Breast epithelium (tissue), 4 donors: ENCODE data around the gene CAMSAP1. TPM values are rescaled to one million over a fixed set of nuclear protein-coding genes. Genes with fewer than 3 reads are reported as not detected.

Source experiments
- DNase-seq, 2 donors: peaks; one replicate each; pipeline ENCODE4 v3.0.0-alpha.2; 2019; ENCODE audit warnings: low spot score in 2 of 2
- H3K27ac ChIP-seq, 2 donors: fragments of 200-600 bp; sonication (generic) in 1 of 2; one replicate each; pipeline ENCODE4 v1.5.1; 2016 to 2019; ENCODE audit warnings: mild to moderate bottlenecking in 1 of 2
- H3K27me3 ChIP-seq, 2 donors: fragments of 200-600 bp; sonication (generic) in 1 of 2; one replicate each; pipeline versions ENCODE4 v1.5.1 to v1.6.0; 2017 to 2019; ENCODE audit warnings: control low read depth in 1 of 2, mild to moderate bottlenecking in 1 of 2
- H3K36me3 ChIP-seq: fragments of 200-600 bp; one replicate; pipeline ENCODE4 v1.5.1; 2019
- H3K4me1 ChIP-seq, 2 donors: fragments of 200-600 bp; sonication (generic); one replicate each; pipeline ENCODE4 v1.5.1; 2016 to 2019; ENCODE audit warnings: control low read depth in 1 of 2
- H3K4me3 ChIP-seq, 3 donors: fragments of 200-600 bp; sonication (generic); 1 replicate in 2 of 3; 2 replicates in 1 of 3; pipeline ENCODE4 v1.5.1; 2016 to 2019; ENCODE audit warnings: mild to moderate bottlenecking in 3 of 3, moderate library complexity in 2 of 3
- H3K9me3 ChIP-seq, 2 donors: fragments of 200-600 bp; sonication (generic) in 1 of 2; one replicate each; pipeline ENCODE4 v1.5.1; 2016 to 2019; ENCODE audit warnings: control low read depth in 1 of 2
- CTCF ChIP-seq, 3 donors: fragments of 450-650 bp; IDR thresholded peaks; one replicate each; pipeline ENCODE4 v1.5.1; 2016 to 2017; ENCODE audit warnings: antibody characterized with exemption in 3 of 3, mild to moderate bottlenecking in 3 of 3, moderate library complexity in 3 of 3
- POLR2A ChIP-seq: fragments of 450-650 bp; IDR thresholded peaks from one replicate; pipeline ENCODE4 v1.6.1; 2016; ENCODE audit warnings: antibody characterized with exemption, mild to moderate bottlenecking, moderate library complexity
- POLR2AphosphoS5 ChIP-seq, 3 donors: sonication (generic); formaldehyde crosslinking; IDR thresholded peaks; one replicate each; pipeline ENCODE4 v1.6.1; 2017; ENCODE audit warnings: antibody characterized with exemption in 3 of 3
- intact Hi-C: fragments of 100-400 bp; cut with DNase I; formaldehyde crosslinking; loops from one replicate; pipeline ENCODE4 v1.15.1; 2023; ENCODE audit warnings: low total_unique reads
- total RNA-seq, 3 donors: library from RNA; depleted of rRNA; stranded (reverse); fragments of >200 nt; gene quantifications; one replicate each; pipeline ENCODE4 v1.1.0, GENCODE V29; 2016

CAMSAP1 gene
- total RNA-seq, 3 donors from 2014 or later, result 25.0 to 29.8 (median 29.0) TPM

- Histone ChIP-seq H3K27ac (no peak overlapping the region), H3K4me1 (no peaks in the 10 kb centered on the region), H3K9me3 (no peaks in the 10 kb centered on the region), H3K4me3 (no peak overlapping the region), H3K27me3 (no peaks in the 10 kb centered on the region), H3K36me3 (no peaks in the 10 kb centered on the region)
- intact Hi-C loops, result no loop called here
- peak in 1 of 2 donors; percentile 6 for DNase-seq
- no peak for TF ChIP-seq CTCF (IDR thresholded peaks at IDR 0.05)
- no peak for TF ChIP-seq POLR2AphosphoS5 (IDR thresholded peaks at IDR 0.05)
- no peak for TF ChIP-seq POLR2A
Measured at GRCh38 chr9:135812961-135813360, 94.4 kb downstream of the CAMSAP1 start.

GRCh38 chr9:135811801-135812200 lies 95.5 kb downstream of the CAMSAP1 start:
- Histone ChIP-seq H3K27ac (no peak overlapping the region), H3K4me1 (no peaks in the 10 kb centered on the region), H3K9me3 (no peaks in the 10 kb centered on the region), H3K4me3 (no peak overlapping the region), H3K27me3 (no peaks in the 10 kb centered on the region), H3K36me3 (no peaks in the 10 kb centered on the region)
- TF ChIP-seq CTCF (IDR thresholded peaks at IDR 0.05) (no peak), POLR2A (no peak), POLR2AphosphoS5 (IDR thresholded peaks at IDR 0.05) (no peak)
- intact Hi-C loops, result no loop called here
- peak in 1 of 2 donors; percentile 20 for DNase-seq

GRCh38 chr9:135810806-135811575 lies 96.4 kb downstream of the CAMSAP1 start:
- TF ChIP-seq POLR2A (no peak), CTCF (IDR thresholded peaks at IDR 0.05) (no peak), POLR2AphosphoS5 (IDR thresholded peaks at IDR 0.05) (no peak)
- intact Hi-C loops, result no loop called here

GRCh38 chr9:135809166-135809565 lies 98.2 kb downstream of the CAMSAP1 start:
- H3K36me3 ChIP-seq, result no peaks in the 10 kb centered on the region

More at GRCh38 chr9:135810806-135811575, 96.4 kb downstream of the CAMSAP1 start:
- peak in 1 of 2 donors; percentile 50 for DNase-seq
- H3K27ac ChIP-seq, result no peak overlapping the region
- H3K4me3 ChIP-seq, result no peak overlapping the region
- no peaks in the 10 kb centered on the region for H3K36me3 ChIP-seq
- H3K27me3 ChIP-seq, result no peaks in the 10 kb centered on the region
- H3K4me1 ChIP-seq, result no peaks in the 10 kb centered on the region
- no peaks in the 10 kb centered on the region for H3K9me3 ChIP-seq

GRCh38 chr9:135805422-135806022 lies 101.8 kb downstream of the CAMSAP1 start:
- no peak for DNase-seq
- Histone ChIP-seq H3K4me3 (no peak overlapping the region), H3K9me3 (no peaks in the 10 kb centered on the region), H3K27me3 (no peaks in the 10 kb centered on the region), H3K36me3 (no peaks in the 10 kb centered on the region), H3K27ac (no peak overlapping the region), H3K4me1 (no peaks in the 10 kb centered on the region)
- intact Hi-C loops, result no loop called here
- TF ChIP-seq POLR2AphosphoS5 (IDR thresholded peaks at IDR 0.05) (no peak), POLR2A (no peak), CTCF (IDR thresholded peaks at IDR 0.05) (no peak)

More at GRCh38 chr9:135809166-135809565, 98.2 kb downstream of the CAMSAP1 start:
- DNase-seq, result peak in 1 of 2 donors; percentile 40
- H3K9me3 ChIP-seq, result no peaks in the 10 kb centered on the region
- no peak overlapping the region for H3K4me3 ChIP-seq
- H3K27me3 ChIP-seq, result no peaks in the 10 kb centered on the region
- no peak overlapping the region for H3K27ac ChIP-seq
- intact Hi-C loops, result no loop called here
- no peak for TF ChIP-seq POLR2AphosphoS5 (IDR thresholded peaks at IDR 0.05)
- no peak for TF ChIP-seq POLR2A
- no peaks in the 10 kb centered on the region for H3K4me1 ChIP-seq
